H7 (cell line): ENCODE results near the gene CRYGA. TPM values are rescaled to one million over a fixed set of nuclear protein-coding genes. Genes with fewer than 3 reads are reported as not detected.
"Not testable (repeated sequence)": the region's sequence is repeated elsewhere in the genome, so short reads cannot be mapped to it uniquely, and the experiment has no call there.

Experiments
- DNase-seq: peaks from one replicate; pipeline ENCODE4 v3.0.0; 2012
- H3K27me3 ChIP-seq: 2 replicates; pipeline ENCODE4 v1.6.0; 2011; ENCODE audit warnings: mild to moderate bottlenecking, low read length; ENCODE audit not compliant: control insufficient read depth, insufficient read depth
- H3K36me3 ChIP-seq: replicated peaks from 2 replicates; pipeline ENCODE4 v1.5.1; 2011; ENCODE audit warnings: low read length; ENCODE audit not compliant: control insufficient read depth, insufficient read depth
- H3K4me3 ChIP-seq: 2 replicates; pipeline ENCODE4 v1.5.1; 2011; ENCODE audit warnings: low read depth, mild to moderate bottlenecking, control low read depth, low read length, moderate library complexity; ENCODE audit not compliant: insufficient read depth
- total RNA-seq: library from RNA; depleted of rRNA; stranded (reverse); fragments of >200 nt; shearing (Covaris generic); gene quantifications from 2 replicates; pipeline ENCODE4 v1.2.3, GENCODE V29; 2014; rRNA removed

CRYGA gene
- total RNA-seq, 1 experiment from 2014 or later = not detected

- Histone ChIP-seq H3K27me3 (no peaks in the 10 kb centered on the region; the same call in 1 of the 2 replicates), H3K4me3 (no peak overlapping the region), H3K36me3 (no peaks in the 10 kb centered on the region)
- no peak for DNase-seq
These were observed 41.1 kb downstream of the CRYGA start for GRCh38 chr2:208122248-208122647.

- DNase-seq = no peak
- Histone ChIP-seq H3K36me3 (no peaks in the 10 kb centered on the region), H3K4me3 (no peak overlapping the region), H3K27me3 (no peaks in the 10 kb centered on the region; the same call in 1 of the 2 replicates)
These were observed 44.5 kb downstream of the CRYGA start for GRCh38 chr2:208118918-208119317.

- not testable (repeated sequence) for H3K4me3 ChIP-seq, DNase-seq, H3K27me3 ChIP-seq, H3K36me3 ChIP-seq
These were observed 46.0 kb downstream of the CRYGA start for GRCh38 chr2:208117390-208117789.

- H3K4me3 ChIP-seq = no peak overlapping the region
These were observed 50.4 kb downstream of the CRYGA start for GRCh38 chr2:208112969-208113368.

GRCh38 chr2:208112273-208112745 is 51.1 kb downstream of the CRYGA start:
- H3K36me3 ChIP-seq, H3K27me3 ChIP-seq: not testable (repeated sequence)
- peak; percentile 59 for DNase-seq
- H3K4me3 ChIP-seq = peak overlapping the region; percentile 12

More at GRCh38 chr2:208112969-208113368, 50.4 kb downstream of the CRYGA start:
- Histone ChIP-seq H3K27me3 (no peaks in the 10 kb centered on the region), H3K36me3 (no peaks in the 10 kb centered on the region)
- peak; percentile 82 for DNase-seq

Other genes starting within 250 kb of the CRYGA start
- gene PLEKHM3, start 138.1 kb downstream of the CRYGA start, total RNA-seq = 5.1 and 5.3 TPM in 2 replicates
- gene CRYGD, start 39.1 kb downstream of the CRYGA start, total RNA-seq = 5.2 and 5.5 TPM in 2 replicates
- not detected in 2 replicates for gene CRYGC, start 33.8 kb downstream of the CRYGA start, total RNA-seq
- gene CRYGB, start 17.4 kb downstream of the CRYGA start, total RNA-seq = 0.94 TPM in 1 of 2 replicates, not detected in the other
- 0.76 TPM in 1 of 2 replicates, not detected in the other for gene C2orf80, start 26.4 kb upstream of the CRYGA start, total RNA-seq
- 347 and 410 TPM in 2 replicates for gene IDH1, start 91.5 kb upstream of the CRYGA start, total RNA-seq
- gene PIKFYVE, start 102.7 kb upstream of the CRYGA start, total RNA-seq = 27.8 and 38.8 TPM in 2 replicates
- 0.03 and 0.15 TPM in 2 replicates for gene PTH2R, start 243.2 kb upstream of the CRYGA start, total RNA-seq